K562 (cell line): ENCODE measurements around the gene RAE1. TPM values are rescaled to one million over a fixed set of nuclear protein-coding genes. Genes with fewer than 3 reads are reported as not detected.
"Not testable (repeated sequence)": the region's sequence is repeated elsewhere in the genome, so short reads cannot be mapped to it uniquely, and the experiment has no call there.

ENCODE experiments used
- ATAC-seq: fragments of 200-7000 bp; cut with Tn5 transposase; 3 replicates; pipeline ENCODE4 v1.9.1; 2020; ENCODE audit warnings: moderate library complexity
- BruUV-seq: library from RNA; stranded (reverse); fragments of 400-500 nt; replicated peaks from 2 replicates; lab custom pipeline; 2021; lab: Mats Ljungman, UMichigan
- CTCF ChIA-PET: fragments of 300-600 bp; formaldehyde crosslinking; extraction: SDS; loops from one replicate; lab custom pipeline; 2021; ENCODE audit warnings: low intra/inter-chr PET ratio; lab: Yijun Ruan, JAX
- POLR2A ChIA-PET: fragments of 300-600, 350-650 bp; sonication (Branson Sonifier 250); formaldehyde crosslinking; extraction: SDS; loops from one replicate; lab custom pipeline; 2021; ENCODE audit warnings: antibody characterized with exemption, inconsistent platforms; lab: Yijun Ruan, JAX
- DNase-seq, 4 experiments: peaks; one replicate each; pipeline versions ENCODE4 v3.0.0 to v3.0.0-alpha.2; 2011 to 2018; ENCODE audit warnings: low spot score in 3 of 4, mixed read lengths in 3 of 4; ENCODE audit errors: extremely low read depth in 1 of 4
- FAIRE-seq: peaks from 2 replicates; lab custom pipeline; 2011; peaks lifted over from hg19 to GRCh38; lab: Jason Lieb, UNC
- H2AFZ ChIP-seq: 2 replicates; pipeline ENCODE4 v1.6.0; 2011; ENCODE audit warnings: low read depth, low read length, control low read depth, inconsistent platforms
- H3K27ac ChIP-seq: fragments of 200-600 bp; 3 replicates; pipeline ENCODE4 v1.8.0; 2011; ENCODE audit warnings: low read depth, mild to moderate bottlenecking, control low read depth, inconsistent platforms, low read length, moderate library complexity, mixed read lengths; ENCODE audit errors: extremely low read depth
- H3K27me3 ChIP-seq, 2 experiments: fragments of 300-600 bp in 1 of 2; 2 replicates in 1 of 2; 3 replicates in 1 of 2; pipeline versions ENCODE4 v1.6.0 to v1.8.0; 2011; ENCODE audit warnings: inconsistent platforms in 2 of 2, low read length in 2 of 2, mild to moderate bottlenecking in 1 of 2, mixed read lengths in 1 of 2, moderate library complexity in 1 of 2; ENCODE audit not compliant: control insufficient read depth in 2 of 2, insufficient read depth in 2 of 2
- H3K36me3 ChIP-seq: fragments of 300-600 bp; 3 replicates; pipeline ENCODE4 v1.8.0; 2011; ENCODE audit warnings: mild to moderate bottlenecking, low read length, inconsistent platforms; ENCODE audit not compliant: control insufficient read depth, insufficient read depth
- H3K4me1 ChIP-seq, 2 experiments: fragments of 200-600 bp in 1 of 2; replicated peaks in 1 of 2; 2 replicates in 1 of 2; 3 replicates in 1 of 2; pipeline versions ENCODE4 v1.5.1 to v1.8.0; 2011; ENCODE audit warnings: inconsistent platforms in 2 of 2, low read length in 2 of 2, mild to moderate bottlenecking in 1 of 2, mixed read lengths in 1 of 2, moderate library complexity in 1 of 2; ENCODE audit not compliant: control insufficient read depth in 2 of 2, insufficient read depth in 2 of 2
- H3K4me2 ChIP-seq: 2 replicates; pipeline ENCODE4 v1.6.1; 2011; ENCODE audit warnings: low read length, control low read depth, inconsistent platforms, mixed read lengths; ENCODE audit not compliant: insufficient read depth
- H3K4me3 ChIP-seq: fragments of 200-600 bp; sonication (generic), shearing (Covaris generic); 2 replicates; pipeline ENCODE4 v1.5.1; 2016; ENCODE audit warnings: control low read depth, inconsistent platforms
- H3K79me2 ChIP-seq: fragments of 200-600 bp; 3 replicates; pipeline ENCODE4 v1.8.0; 2011; ENCODE audit warnings: low read length, inconsistent platforms; ENCODE audit not compliant: control insufficient read depth, insufficient read depth
- H3K9ac ChIP-seq, 2 experiments: 2 replicates each; pipeline versions ENCODE4 v1.6.0 to v1.6.1; 2011; ENCODE audit warnings: low read depth in 2 of 2, low read length in 2 of 2, control low read depth in 1 of 2, inconsistent platforms in 1 of 2, mild to moderate bottlenecking in 1 of 2, mixed read lengths in 1 of 2; ENCODE audit not compliant: insufficient read depth in 1 of 2
- H3K9me1 ChIP-seq: one replicate; pipeline ENCODE4 v1.6.0; 2011; ENCODE audit warnings: inconsistent platforms, mild to moderate bottlenecking, low read length, moderate library complexity; ENCODE audit not compliant: control insufficient read depth, insufficient read depth
- H3K9me3 ChIP-seq: replicated peaks from 2 replicates; pipeline ENCODE4 v1.5.1; 2011; ENCODE audit warnings: low read depth, low read length, inconsistent platforms; ENCODE audit not compliant: control insufficient read depth, insufficient read depth
- H4K20me1 ChIP-seq: replicated peaks from 2 replicates; pipeline ENCODE4 v1.6.1; 2011; ENCODE audit warnings: low read length, inconsistent platforms, mixed read lengths; ENCODE audit not compliant: control insufficient read depth, insufficient read depth
- RBM25 ChIP-seq: fragments of 200-400 bp; formaldehyde crosslinking; IDR thresholded peaks from 2 replicates; pipeline ENCODE4 v1.6.1; 2018; ENCODE audit warnings: low read length, low read depth, moderate library complexity; ENCODE audit not compliant: severe bottlenecking
- WGBS: fragments of 100-300 bp; shearing (Covaris generic); methylation state at CpG from one replicate; pipeline ENCODE4 v1.1.6; 2016; ENCODE audit warnings: low coverage, mixed read lengths; ENCODE audit not compliant: insufficient coverage; ENCODE audit errors: missing lambda C conversion rate; 5-methylcytosine and 5-hydroxymethylcytosine counted together
- in situ Hi-C: fragments of 300-500 bp; cut with MboI; formaldehyde crosslinking; loops from 4 replicates; pipeline ENCODE4 v1.15.0; 2018; ENCODE audit warnings: inconsistent platforms, mixed read lengths
- intact Hi-C: fragments of 100-400 bp; cut with micrococcal nuclease; formaldehyde crosslinking; loops from 2 replicates; pipeline ENCODE4 v1.14.2; 2022
- polyA plus RNA-seq, 8 experiments: library from polyadenylated mRNA; depleted of rRNA in 4 of 8; stranded (reverse) in 5 of 8; unstranded in 3 of 8; fragments of >200 nt; fragmentation: Nextera tagmentation in 2 of 8; fragmentation: Illumina TruSeq in 1 of 8; extraction: Ambion mirVana in 2 of 8; extraction: Trizol in 1 of 8; gene quantifications; 2 replicates each; pipeline versions ENCODE4 v1.2.1 to v1.2.3, GENCODE V29; 2011 to 2014; ENCODE audit warnings: inconsistent platforms in 1 of 8, missing spikeins in 1 of 8
- total RNA-seq, 7 experiments: library from RNA; depleted of rRNA in 6 of 7; stranded (reverse); fragments of >200 nt in 6 of 7; fragmentation: Illumina TruSeq in 2 of 7; extraction: Trizol in 2 of 7; gene quantifications; 2 replicates each; pipeline versions ENCODE4 v1.2.1 to v1.2.3, GENCODE V29; 2011 to 2021; ENCODE audit warnings: low replicate concordance in 1 of 7
- TF ChIP-seq, protein P1 (sequence below): sonication (generic); formaldehyde crosslinking; IDR thresholded peaks from 2 replicates; pipeline ENCODE4 v1.9.0; 2022; ENCODE audit warnings: mild to moderate bottlenecking, missing genetic modification reagents

Gene RAE1
- total and polyA plus RNA-seq, 9 of the 15 experiments (the other 6 are each of a cell fraction or from before 2014, with no cell fraction given): 33.7 to 248 (median 77.7) TPM

DNA sequence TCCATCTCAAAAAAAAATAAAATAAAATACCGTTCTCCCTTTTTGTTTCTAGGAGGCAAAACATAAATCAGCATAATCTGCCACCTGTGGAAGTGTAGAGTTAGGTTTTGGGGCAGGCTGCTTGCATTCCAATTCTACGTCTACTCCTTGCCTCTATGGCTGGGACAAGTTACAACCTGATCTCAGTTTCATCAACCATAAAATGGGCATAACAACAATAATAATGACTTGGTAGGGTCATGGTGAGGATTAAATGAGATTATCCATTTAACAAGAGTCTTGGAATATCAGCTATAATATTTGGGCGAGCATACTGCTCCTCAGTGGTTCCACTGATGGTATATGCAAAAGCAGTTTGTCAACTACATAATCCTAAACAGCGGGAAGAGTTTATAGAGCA, 3.7 kb upstream of the RAE1 start:
- no peak for FAIRE-seq
- in situ Hi-C loops: no loop called here
- 14% methylated on average over 4 of the region's 4 CpGs for WGBS

DNA sequence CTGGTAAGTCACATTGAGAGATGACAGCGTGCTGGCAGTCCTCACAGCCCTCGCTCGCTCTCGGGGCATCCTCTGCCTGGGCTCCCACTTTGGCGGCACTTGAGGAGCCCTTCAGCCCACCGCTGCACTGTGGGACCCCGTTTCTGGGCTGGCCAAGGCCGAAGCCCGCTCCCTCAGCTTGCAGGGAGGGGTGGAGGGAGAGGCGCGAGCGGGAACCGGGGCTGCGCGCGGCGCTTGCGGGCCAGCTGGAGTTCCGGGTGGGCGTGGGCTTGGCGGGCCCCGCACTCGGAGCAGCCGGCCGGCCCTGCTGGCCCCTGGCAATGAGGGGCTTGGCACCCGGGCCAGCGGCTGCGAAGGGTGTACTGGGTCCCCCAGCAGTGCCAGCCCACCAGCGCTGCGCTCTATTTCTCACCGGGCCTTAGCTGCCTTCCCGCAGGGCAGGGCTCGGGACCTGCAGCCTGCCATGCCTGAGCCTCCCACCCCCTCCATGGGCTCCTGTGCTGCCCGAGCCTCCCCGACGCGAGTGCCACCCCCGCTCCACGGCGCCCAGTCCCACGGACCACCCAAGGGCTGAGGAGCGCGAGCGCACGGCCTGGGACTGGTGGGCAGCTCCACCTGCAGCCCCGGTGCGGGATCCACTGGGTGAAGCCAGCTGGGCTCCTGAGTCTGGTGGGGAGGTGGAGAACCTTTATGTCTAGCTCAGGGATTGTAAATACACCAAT, 2.7 kb upstream of the RAE1 start:
- H3K9me1 ChIP-seq, BruUV-seq, H3K9ac ChIP-seq, H4K20me1 ChIP-seq, ATAC-seq, CTCF ChIA-PET, H2AFZ ChIP-seq, FAIRE-seq, DNase-seq, in situ Hi-C loops, H3K27ac ChIP-seq, H3K27me3 ChIP-seq, H3K4me2 ChIP-seq, H3K4me3 ChIP-seq, H3K4me1 ChIP-seq, H3K9me3 ChIP-seq: not testable (repeated sequence)
- WGBS: 55% methylated on average over 13 of the region's 47 CpGs
- Histone ChIP-seq H3K36me3 (peaks cover 17% of the 10 kb centered on the region; the same call in 2 of the 3 replicates), H3K79me2 (peaks cover 25% of the 10 kb centered on the region)
- intact Hi-C loops: loop anchor here (10.0 kb wide), 1 partner anchor 794 kb away; no protein-coding TSS in a partner anchor
- POLR2A ChIA-PET: interaction anchor here (0.8 kb wide), 1 partner anchor 258 kb away, joined by 3 read pairs; no protein-coding TSS in a partner anchor

More for the DNA sequence above, 3.7 kb upstream of the RAE1 start:
- no peak overlapping the region for H3K27ac ChIP-seq
- no peaks in the 10 kb centered on the region for H3K27me3 ChIP-seq
- H3K36me3 ChIP-seq: peaks cover 7% of the 10 kb centered on the region; the same call in 2 of the 3 replicates
- peak; percentile 56 for TF ChIP-seq RBM25
- TF ChIP-seq, protein P1, sequence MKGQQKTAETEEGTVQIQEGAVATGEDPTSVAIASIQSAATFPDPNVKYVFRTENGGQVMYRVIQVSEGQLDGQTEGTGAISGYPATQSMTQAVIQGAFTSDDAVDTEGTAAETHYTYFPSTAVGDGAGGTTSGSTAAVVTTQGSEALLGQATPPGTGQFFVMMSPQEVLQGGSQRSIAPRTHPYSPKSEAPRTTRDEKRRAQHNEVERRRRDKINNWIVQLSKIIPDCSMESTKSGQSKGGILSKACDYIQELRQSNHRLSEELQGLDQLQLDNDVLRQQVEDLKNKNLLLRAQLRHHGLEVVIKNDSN (CRISPR knock-in tag): no peak
- H3K4me1 ChIP-seq: peaks cover 7% of the 10 kb centered on the region in 2 experiments
- H3K4me2 ChIP-seq: no peak overlapping the region
- peaks cover 5% of the 10 kb centered on the region for H4K20me1 ChIP-seq
- ATAC-seq: no peak
- no peak overlapping the region for H2AFZ ChIP-seq
- CTCF ChIA-PET: interaction anchor here (3.4 kb wide), 1 partner anchor 257 kb away, joined by 55 read pairs; no protein-coding TSS in a partner anchor
- intact Hi-C loops: loop anchor here (10.0 kb wide), 1 partner anchor 793 kb away; no protein-coding TSS in a partner anchor
- no TSS peak for BruUV-seq
- H3K4me3 ChIP-seq: no peak overlapping the region
- H3K9me1 ChIP-seq: no peaks in the 10 kb centered on the region
- no peaks in the 10 kb centered on the region for H3K9me3 ChIP-seq
- POLR2A ChIA-PET: no interaction called here
- no peak for DNase-seq
- H3K79me2 ChIP-seq: peaks cover 15% of the 10 kb centered on the region
- H3K9ac ChIP-seq: no peak overlapping the region
